Central memory CD8-positive, alpha-beta T cell (primary cell): ENCODE data around the gene CLIC4.

Source experiments
- ATAC-seq: fragments of 150-1000 bp; cut with Tn5 transposase; replicated peaks from 2 replicates; pipeline ENCODE4 v1.10.0; 2022; ENCODE audit warnings: mild to moderate bottlenecking, moderate FRiP score, moderate number of reproducible peaks; ENCODE audit not compliant: poor library complexity, severe bottlenecking; ENCODE audit errors: extremely low read depth
- DNase-seq, 2 donors: peaks; one replicate each; pipeline ENCODE4 v3.0.0; 2021; ENCODE audit warnings: low spot score in 2 of 2
- H3K27ac Mint-ChIP-seq: one replicate; pipeline ENCODE4 v1.8.0; 2022; ENCODE audit warnings: low read depth, mild to moderate bottlenecking, moderate library complexity, mixed read lengths
- H3K27me3 Mint-ChIP-seq: one replicate; pipeline ENCODE4 v1.8.0; 2022; ENCODE audit warnings: mixed read lengths
- H3K36me3 Mint-ChIP-seq: one replicate; pipeline ENCODE4 v1.8.0; 2022; ENCODE audit warnings: mild to moderate bottlenecking, moderate library complexity, mixed read lengths; ENCODE audit not compliant: insufficient read depth
- H3K4me1 Mint-ChIP-seq: one replicate; pipeline ENCODE4 v1.8.0; 2022; ENCODE audit warnings: mixed read lengths
- H3K4me3 Mint-ChIP-seq: one replicate; pipeline ENCODE4 v1.8.0; 2022; ENCODE audit warnings: mild to moderate bottlenecking, moderate library complexity, mixed read lengths
- H3K9me3 Mint-ChIP-seq: one replicate; pipeline ENCODE4 v1.8.0; 2022; ENCODE audit warnings: mixed read lengths

Gene CLIC4

DNA sequence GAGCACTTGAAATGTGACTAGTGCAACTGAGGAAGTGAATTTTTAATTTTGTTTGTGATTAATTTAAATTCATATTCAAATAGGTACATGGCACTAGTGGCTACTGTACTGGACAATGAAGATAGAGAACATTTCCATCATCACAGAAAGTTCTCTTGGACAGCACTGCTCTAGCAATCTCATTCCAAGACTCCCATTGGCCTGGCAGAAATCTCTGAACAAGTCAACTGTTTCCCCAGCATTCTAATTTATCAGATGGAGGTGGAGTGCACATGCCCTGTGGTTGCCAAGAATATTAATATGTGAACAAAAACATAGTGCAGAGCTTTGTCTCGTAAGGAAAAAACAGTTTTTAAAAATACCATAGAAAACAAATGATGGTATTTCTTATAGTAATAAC is 81.3 kb downstream of the CLIC4 start:
- no peaks in the 10 kb centered on the region for H3K36me3 Mint-ChIP-seq
- H3K27ac Mint-ChIP-seq = no peak overlapping the region
- no peak overlapping the region for H3K4me3 Mint-ChIP-seq
- peaks cover 12% of the 10 kb centered on the region for H3K27me3 Mint-ChIP-seq
- H3K4me1 Mint-ChIP-seq = no peaks in the 10 kb centered on the region
- H3K9me3 Mint-ChIP-seq = no peaks in the 10 kb centered on the region
- DNase-seq = no peak
- ATAC-seq = no peak

DNA sequence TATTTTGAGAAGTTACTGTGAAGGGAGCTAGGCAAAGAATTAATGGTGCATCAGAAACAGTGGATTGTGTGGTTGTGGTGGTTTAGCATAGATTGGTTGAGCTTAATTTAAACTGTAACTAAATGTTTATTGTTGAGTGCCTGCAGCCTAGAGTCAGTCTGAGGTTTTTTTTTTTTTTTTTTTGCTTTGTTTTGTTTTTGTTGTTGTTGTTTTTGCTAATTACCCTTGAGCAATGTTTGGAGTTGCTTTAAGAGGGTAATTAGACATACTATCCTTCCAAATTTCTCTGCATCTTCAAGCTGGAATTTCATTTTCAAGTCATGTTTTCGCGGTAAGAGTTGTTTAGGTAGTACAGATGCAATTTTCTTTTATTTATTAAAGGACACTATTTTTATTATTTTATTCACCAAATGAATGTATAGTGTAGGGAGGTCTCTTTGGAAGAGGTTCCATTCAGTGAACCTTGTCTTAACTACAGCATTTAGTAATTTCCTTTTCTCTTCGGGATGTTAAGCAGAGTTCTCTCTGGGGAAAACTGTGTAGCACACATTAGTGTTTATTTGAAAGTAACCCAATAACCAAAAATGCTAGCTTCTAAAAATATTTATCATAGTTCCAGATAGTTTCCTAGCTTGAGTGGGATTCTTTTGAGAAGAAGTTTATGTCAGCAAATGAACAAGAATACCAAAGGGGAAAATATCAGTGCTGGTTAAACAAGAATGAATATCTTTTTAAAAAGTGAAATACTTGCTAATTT is 82.3 kb downstream of the CLIC4 start:
- ATAC-seq = no peak
- Mint-ChIP-seq H3K9me3 (no peaks in the 10 kb centered on the region), H3K27me3 (peaks cover 11% of the 10 kb centered on the region), H3K36me3 (no peaks in the 10 kb centered on the region), H3K4me3 (no peak overlapping the region), H3K4me1 (no peaks in the 10 kb centered on the region), H3K27ac (no peak overlapping the region)
- DNase-seq = no peak

DNA sequence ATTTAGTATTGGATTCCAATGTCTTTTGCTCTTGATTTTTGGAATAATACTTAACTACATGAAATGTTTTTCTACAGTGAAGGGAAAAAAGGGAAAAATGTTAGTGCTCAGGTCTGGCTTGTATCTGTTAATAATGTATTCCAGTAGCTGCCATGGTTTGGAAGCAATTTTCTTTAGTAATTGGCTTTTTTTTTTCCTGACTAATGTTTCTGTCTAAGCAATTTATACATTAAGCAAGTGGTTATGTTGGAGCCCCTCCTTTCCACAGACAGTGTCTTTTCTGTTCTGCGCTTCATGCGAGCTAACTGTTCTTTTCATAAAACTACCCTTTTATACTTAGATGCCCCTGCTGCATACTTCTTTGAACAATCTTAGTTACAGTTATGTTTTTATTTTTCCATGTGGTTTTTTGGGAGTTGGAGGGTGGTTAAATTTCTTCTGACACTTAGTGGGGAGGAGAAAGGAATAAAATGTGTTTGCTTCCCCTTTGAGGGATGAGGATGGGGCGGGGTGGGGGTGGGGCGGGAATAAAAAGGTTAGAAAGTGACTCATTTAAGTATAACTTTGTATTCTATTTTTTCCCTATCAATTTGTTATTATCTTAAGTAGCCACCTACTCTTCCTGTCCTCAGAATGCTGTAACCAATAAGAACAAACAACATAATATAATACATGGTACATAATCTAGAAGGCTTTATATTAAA is 83.1 kb downstream of the CLIC4 start:
- Mint-ChIP-seq H3K27ac (no peak overlapping the region), H3K4me3 (no peak overlapping the region), H3K9me3 (no peaks in the 10 kb centered on the region), H3K4me1 (no peaks in the 10 kb centered on the region), H3K36me3 (no peaks in the 10 kb centered on the region), H3K27me3 (peaks cover 3% of the 10 kb centered on the region)
- ATAC-seq = no peak
- DNase-seq = no peak

DNA sequence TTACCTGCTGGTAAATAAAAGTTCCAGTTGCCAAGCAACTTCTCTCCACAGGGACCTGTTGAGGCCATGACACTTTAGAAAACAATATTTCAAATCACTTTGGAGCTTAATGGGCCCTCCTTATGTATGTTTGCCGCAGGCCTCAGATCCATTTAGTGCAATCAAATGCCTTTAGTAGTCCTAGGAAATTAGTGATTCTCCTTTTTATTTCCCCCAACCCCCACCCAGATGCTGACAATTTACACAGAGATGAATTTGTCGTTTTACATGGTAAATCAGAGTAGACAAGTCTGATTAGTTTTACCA is 83.6 kb downstream of the CLIC4 start:
- H3K27ac Mint-ChIP-seq = no peak overlapping the region
- no peaks in the 10 kb centered on the region for H3K36me3 Mint-ChIP-seq
- H3K9me3 Mint-ChIP-seq = no peaks in the 10 kb centered on the region
- DNase-seq (no peak), ATAC-seq (no peak)
- H3K4me1 Mint-ChIP-seq = no peaks in the 10 kb centered on the region
- no peak overlapping the region for H3K4me3 Mint-ChIP-seq
- no peaks in the 10 kb centered on the region for H3K27me3 Mint-ChIP-seq

DNA sequence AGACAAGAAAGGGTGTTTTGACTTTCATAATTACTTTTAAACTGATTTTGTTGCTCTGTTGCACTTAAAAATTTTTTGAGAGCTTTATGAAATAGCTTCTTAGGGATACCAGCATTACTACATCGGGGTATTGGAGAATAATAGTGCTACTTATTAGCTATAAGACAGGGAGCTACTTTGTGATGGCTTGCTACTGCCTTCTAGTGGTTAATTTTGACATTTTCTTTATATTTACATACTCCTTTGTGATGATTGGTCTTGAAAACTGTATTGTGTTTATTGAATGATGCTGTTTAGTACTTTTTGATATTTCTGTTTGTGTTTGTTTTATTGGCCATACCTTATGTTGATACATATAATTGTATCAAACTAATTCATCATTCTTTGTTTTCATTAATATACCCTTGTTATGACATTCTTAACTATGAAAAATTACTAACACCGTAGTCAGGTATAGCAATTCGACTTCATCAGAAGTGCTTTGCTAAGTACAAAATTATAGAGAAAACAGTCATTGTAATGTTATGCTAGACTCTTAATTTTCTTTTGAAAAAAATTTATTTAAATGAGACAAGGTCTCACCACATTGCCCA is 85.5 kb downstream of the CLIC4 start:
- no peaks in the 10 kb centered on the region for H3K27me3 Mint-ChIP-seq
- no peaks in the 10 kb centered on the region for H3K9me3 Mint-ChIP-seq
- H3K4me1 Mint-ChIP-seq = no peaks in the 10 kb centered on the region
- H3K27ac Mint-ChIP-seq = no peak overlapping the region
- no peaks in the 10 kb centered on the region for H3K36me3 Mint-ChIP-seq
- no peak for ATAC-seq
- no peak for DNase-seq
- no peak overlapping the region for H3K4me3 Mint-ChIP-seq

DNA sequence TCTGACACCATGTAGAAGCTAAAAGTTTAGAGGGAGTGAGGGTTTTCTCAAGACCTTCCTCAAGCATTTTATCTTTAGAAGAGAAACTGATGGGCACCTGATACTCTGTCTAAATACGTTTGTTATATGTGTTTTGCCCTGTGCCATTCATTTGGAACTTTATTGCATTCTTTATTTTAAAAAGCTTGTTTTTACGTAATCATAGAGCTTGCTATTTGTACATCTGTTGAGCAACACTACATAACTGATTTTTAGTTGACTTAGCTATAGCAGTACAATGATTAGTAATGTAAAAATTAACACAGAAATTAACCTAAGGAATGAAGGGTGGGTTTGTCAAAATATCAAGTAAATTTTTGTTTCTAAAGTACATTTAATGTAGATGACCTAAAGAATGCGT is 96.3 kb downstream of the CLIC4 start:
- Mint-ChIP-seq H3K36me3 (peaks cover 2% of the 10 kb centered on the region), H3K27ac (no peak overlapping the region), H3K4me3 (no peak overlapping the region), H3K4me1 (no peaks in the 10 kb centered on the region), H3K27me3 (peaks cover 9% of the 10 kb centered on the region), H3K9me3 (no peaks in the 10 kb centered on the region)
- ATAC-seq (no peak), DNase-seq (no peak)

DNA sequence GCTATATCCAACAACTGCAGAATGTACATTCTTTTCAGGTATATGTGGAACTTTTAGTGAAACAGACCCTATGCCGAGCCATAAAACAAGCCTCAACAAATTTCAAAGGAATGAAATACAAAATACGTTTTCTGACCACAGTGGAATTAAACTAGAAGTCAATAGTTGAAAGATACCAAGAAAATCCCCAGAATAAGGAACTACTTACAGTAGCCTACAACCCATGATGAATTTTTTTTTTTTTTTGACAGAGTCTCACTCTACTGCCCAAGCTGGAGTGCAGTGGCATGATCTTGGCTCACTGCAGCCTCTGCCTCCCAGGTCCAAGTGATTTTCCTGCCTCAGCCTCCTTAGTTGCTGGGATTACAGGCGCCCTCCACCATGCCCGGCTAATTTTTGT is 101.4 kb downstream of the CLIC4 start:
- Mint-ChIP-seq H3K4me1 (peaks cover 16% of the 10 kb centered on the region), H3K36me3 (peaks cover 5% of the 10 kb centered on the region), H3K9me3 (no peaks in the 10 kb centered on the region), H3K4me3 (no peak overlapping the region), H3K27ac (peak overlapping the region; percentile 10), H3K27me3 (peaks cover 9% of the 10 kb centered on the region)
- DNase-seq = no peak
- ATAC-seq = no peak

DNA sequence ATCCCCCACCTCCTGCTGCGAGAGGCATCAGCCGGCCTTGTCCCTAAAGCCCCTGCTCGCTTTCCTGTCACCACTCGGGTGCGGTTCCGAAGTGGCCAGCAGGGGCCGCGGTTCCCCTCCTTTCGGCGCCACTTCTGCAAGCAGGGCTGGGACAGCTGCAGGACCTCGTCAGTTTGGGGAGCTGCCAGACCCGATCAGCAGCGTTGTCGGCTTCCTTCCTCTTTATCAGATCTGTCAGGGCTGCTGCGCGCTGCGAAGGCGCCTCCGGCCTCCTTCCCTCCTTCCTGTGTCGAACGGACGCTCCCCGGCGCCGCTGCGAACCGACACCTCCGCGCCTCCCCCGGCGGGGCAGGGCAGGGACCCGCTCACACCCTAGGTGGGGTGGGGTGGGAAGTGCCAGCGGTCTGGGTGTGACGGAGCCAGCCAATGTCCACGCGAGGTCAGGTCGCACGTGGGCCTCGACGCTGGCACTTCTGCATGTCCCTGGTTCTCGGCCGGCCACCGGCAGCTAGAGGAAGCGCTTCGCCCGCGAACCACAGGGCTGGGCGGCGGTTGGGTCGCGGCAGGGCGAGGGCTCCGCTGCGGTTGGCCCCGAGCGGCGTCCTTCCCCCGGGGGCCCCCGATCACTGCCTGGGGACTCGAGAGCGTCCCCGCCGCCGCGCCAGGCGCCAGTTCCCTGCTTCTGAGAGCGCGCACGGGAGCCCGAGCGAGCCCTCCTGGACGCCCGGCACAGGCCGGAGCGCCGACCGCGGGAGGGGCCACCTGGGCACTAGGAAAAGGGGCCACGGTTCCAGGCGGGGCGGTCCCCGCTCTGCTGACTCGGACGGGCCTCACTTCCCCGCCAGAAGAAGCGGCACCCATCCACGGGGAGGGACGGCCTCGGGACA is 103.0 kb downstream of the CLIC4 start:
- peak overlapping the region; percentile 72 for H3K4me3 Mint-ChIP-seq
- no peaks in the 10 kb centered on the region for H3K27me3 Mint-ChIP-seq
- peaks cover 26% of the 10 kb centered on the region for H3K4me1 Mint-ChIP-seq
- ATAC-seq (peak; percentile 96), DNase-seq (peak; percentile 85 to 88)
- H3K27ac Mint-ChIP-seq = peak overlapping the region; percentile 88
- no peaks in the 10 kb centered on the region for H3K9me3 Mint-ChIP-seq
- peaks cover 5% of the 10 kb centered on the region for H3K36me3 Mint-ChIP-seq

DNA sequence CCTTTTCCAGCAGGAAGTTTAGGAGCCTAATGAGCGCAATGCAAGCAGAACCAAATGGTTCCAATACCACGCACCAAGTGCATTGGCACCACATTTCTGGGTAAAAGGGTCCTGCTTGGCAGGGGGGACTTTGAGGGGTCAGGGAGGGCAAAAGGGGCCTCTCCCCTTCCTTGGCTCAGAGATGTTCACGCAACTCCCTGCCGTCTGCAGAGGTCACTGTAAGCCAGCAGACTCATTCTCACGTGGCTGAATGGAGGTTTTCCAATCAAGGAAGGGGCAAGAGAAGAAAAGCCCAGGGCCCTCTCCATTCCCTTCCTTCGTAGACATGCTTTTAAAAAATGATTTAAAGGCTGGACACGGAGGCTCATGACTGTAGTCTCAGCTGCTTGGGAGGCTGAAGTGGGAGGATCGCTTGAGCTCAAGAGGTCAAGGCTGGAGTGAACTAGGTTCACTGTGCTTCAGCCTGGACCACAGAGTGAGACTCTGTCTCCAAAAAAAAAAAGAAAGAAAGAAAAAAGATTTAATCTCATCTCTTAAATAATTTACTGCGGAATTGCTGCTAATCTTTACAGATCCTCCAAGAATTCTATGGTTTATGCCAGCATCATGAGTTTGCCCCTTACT is 104.5 kb downstream of the CLIC4 start:
- DNase-seq (no peak), ATAC-seq (no peak)
- peak overlapping the region; percentile 72 for H3K4me3 Mint-ChIP-seq
- H3K27me3 Mint-ChIP-seq = no peaks in the 10 kb centered on the region
- H3K27ac Mint-ChIP-seq = peak overlapping the region; percentile 88
- no peaks in the 10 kb centered on the region for H3K9me3 Mint-ChIP-seq
- peaks cover 5% of the 10 kb centered on the region for H3K36me3 Mint-ChIP-seq
- H3K4me1 Mint-ChIP-seq = peaks cover 32% of the 10 kb centered on the region

DNA sequence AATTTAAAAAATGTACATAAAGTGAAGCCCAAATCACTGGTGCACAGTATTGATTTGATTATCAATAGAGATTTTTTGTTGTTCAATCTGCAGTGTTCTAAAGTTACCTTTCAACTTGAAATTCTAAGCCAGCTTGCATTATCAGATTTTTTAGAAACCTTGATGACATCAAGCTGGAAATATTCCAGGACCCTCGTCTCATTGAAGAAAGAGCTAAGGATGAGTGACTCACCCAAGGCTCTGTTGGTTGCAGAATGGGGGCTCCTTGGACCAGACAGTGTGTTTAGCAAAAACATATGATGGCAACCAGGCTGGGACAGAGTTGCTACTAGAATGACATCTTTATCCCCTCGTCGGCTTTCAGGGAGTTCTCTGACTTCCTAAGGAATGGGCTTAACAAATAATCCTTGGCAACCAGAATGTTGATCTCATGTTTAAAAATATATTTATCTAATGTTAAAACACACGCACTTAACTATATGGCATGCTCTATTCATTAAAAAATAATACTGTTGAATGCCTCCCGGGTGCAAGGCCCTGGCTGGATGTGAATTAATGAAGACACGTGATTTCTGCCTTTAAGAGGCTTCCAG is 105.2 kb downstream of the CLIC4 start:
- no peak for DNase-seq
- Mint-ChIP-seq H3K36me3 (peaks cover 5% of the 10 kb centered on the region), H3K27me3 (no peaks in the 10 kb centered on the region), H3K9me3 (no peaks in the 10 kb centered on the region), H3K4me1 (peaks cover 35% of the 10 kb centered on the region), H3K4me3 (no peak overlapping the region), H3K27ac (no peak overlapping the region)
- no peak for ATAC-seq

DNA sequence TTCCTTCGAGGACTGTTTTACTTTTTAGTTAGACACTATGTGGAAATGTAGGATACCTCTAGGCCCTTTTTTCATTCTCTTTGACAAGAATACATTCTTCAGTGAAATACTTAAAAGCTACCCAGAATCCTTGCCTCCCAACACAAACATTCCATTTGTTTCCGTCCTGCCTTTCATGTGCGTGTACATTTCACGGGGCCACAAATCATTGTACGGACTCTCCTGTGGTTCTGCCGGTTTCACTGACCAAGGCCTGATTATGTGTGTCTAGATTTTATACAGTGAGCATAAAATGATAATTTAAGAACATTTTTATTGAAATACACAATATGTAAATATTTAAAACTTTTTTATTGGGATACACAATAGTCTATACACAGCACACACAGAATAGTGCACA is 108.4 kb downstream of the CLIC4 start:
- Mint-ChIP-seq H3K4me1 (peaks cover 60% of the 10 kb centered on the region), H3K9me3 (no peaks in the 10 kb centered on the region), H3K36me3 (peaks cover 1% of the 10 kb centered on the region), H3K27me3 (no peaks in the 10 kb centered on the region), H3K27ac (no peak overlapping the region), H3K4me3 (no peak overlapping the region)
- DNase-seq (no peak), ATAC-seq (no peak)

DNA sequence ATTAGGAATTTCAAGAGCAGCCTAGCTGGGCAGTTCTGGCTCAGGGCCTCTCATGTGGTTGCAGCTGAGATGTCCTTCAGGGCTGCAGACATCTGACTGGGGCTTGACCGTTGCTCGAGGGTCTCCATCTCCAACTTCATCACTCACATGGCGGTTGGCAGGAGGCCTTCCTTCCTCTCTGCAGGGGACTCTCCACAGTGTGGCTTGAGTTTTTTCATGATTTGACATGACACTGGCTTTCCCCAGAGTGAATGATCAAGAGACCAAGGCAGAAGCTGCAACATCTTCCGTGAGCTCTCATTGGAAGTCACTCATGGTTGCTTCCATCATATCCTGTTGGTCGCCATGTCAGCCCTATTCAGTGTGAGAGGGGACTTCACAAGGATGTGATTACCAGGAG is 110.2 kb downstream of the CLIC4 start:
- no peak for DNase-seq
- no peaks in the 10 kb centered on the region for H3K36me3 Mint-ChIP-seq
- H3K4me1 Mint-ChIP-seq = peaks cover 52% of the 10 kb centered on the region
- no peak overlapping the region for H3K4me3 Mint-ChIP-seq
- ATAC-seq = no peak
- no peaks in the 10 kb centered on the region for H3K9me3 Mint-ChIP-seq
- no peak overlapping the region for H3K27ac Mint-ChIP-seq
- H3K27me3 Mint-ChIP-seq = no peaks in the 10 kb centered on the region
